Measurements from ENCODE around the gene SS18.

Gene SS18

DNA sequence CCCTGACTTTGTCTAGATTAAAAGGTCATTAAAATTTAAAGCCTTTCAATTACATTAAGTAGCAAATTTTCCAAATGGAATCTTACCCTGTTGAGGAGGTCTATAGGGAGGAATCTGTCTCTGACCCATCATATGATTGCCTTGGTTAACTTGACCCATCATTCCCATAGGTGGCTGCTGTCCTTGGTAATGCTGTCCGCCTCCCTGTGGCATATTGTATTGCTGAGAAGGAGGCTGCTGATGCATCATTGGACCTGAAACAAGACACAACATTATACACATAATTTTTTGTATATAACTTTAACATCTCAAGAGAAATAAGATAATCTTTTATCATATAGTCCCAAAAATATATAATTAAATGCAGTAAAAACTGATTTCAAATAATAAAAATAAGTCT is 51.2 kb downstream of the SS18 start:
- TF ChIP-seq, protein P1, sequence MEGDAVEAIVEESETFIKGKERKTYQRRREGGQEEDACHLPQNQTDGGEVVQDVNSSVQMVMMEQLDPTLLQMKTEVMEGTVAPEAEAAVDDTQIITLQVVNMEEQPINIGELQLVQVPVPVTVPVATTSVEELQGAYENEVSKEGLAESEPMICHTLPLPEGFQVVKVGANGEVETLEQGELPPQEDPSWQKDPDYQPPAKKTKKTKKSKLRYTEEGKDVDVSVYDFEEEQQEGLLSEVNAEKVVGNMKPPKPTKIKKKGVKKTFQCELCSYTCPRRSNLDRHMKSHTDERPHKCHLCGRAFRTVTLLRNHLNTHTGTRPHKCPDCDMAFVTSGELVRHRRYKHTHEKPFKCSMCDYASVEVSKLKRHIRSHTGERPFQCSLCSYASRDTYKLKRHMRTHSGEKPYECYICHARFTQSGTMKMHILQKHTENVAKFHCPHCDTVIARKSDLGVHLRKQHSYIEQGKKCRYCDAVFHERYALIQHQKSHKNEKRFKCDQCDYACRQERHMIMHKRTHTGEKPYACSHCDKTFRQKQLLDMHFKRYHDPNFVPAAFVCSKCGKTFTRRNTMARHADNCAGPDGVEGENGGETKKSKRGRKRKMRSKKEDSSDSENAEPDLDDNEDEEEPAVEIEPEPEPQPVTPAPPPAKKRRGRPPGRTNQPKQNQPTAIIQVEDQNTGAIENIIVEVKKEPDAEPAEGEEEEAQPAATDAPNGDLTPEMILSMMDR (conservative IDR thresholded peaks at IDR 0.05; ENCODE audit: low read depth) = no peak
- no peak overlapping the region for H3K27ac ChIP-seq
- POLR2A ChIA-PET (ENCODE audit: low non-redundant PET) = no interaction called here
- CTCF ChIA-PET = no interaction called here
- DNase-seq (ENCODE audit: low spot score) = no peak

DNA sequence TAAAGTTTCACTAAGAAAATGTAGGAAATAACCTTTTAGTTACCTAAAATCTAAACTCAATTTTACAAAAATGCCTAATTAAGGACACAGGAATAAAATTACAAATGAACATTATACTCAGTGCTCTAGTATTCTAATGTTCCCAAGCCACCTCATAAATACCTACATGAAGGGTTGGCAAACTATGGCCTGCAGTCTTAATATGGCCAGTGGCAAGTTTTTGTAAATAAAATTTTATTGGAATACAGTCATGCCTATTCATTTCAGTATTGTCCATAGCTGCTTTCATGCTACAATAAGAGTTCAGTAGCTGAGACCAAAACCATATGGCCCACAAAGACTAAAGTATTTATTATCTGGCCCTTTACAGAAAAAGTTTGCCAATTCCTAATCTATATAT is 53.8 kb downstream of the SS18 start:
- TF ChIP-seq, protein P1 (conservative IDR thresholded peaks at IDR 0.05; ENCODE audit: low read depth) = no peak
- H3K27ac ChIP-seq = no peak overlapping the region
- DNase-seq (ENCODE audit: low spot score) = no peak
- ChIA-PET CTCF (no interaction called here), POLR2A (ENCODE audit: low non-redundant PET) (no interaction called here)

DNA sequence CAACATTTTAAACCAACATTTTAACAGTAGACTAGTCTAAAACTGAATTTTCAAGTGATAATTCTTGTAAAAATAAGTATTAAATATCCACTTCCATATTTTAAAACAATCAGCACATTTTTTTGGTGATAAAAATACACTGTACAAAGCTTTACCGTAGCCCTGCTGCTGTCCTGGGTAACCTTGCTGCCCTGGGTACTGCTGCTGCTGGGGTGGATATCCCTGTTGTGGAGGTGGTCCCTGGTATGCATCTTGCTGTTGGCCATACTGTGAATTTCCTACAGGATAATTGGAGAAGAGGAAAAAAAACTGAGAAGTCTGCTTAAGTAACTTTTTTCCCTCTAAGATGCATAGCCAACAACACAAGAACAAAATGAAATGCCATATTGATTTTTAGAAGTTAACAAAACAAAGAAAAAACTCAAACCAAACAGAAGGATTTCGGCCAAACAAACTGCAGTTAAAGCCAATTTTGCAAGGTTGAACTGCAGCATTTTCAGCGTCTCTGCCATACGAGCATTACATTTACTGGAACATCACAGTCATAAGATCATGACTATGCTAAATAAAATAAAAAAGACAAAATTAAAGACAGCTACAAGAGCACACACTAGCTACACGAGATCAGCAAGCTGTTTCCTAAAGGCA is 55.4 kb downstream of the SS18 start:
- TF ChIP-seq, protein P1 (conservative IDR thresholded peaks at IDR 0.05; ENCODE audit: low read depth) = no peak
- ChIA-PET POLR2A (ENCODE audit: low non-redundant PET) (interaction anchor here (0.6 kb wide), 1 partner anchor 12 kb away, joined by 4 read pairs; no protein-coding TSS in a partner anchor), CTCF (no interaction called here)
- DNase-seq (ENCODE audit: low spot score) = no peak
- no peak overlapping the region for H3K27ac ChIP-seq

GRCh38 chr18:26022585-26022984 is 67.8 kb downstream of the SS18 start:
- DNase-seq (ENCODE audit: low spot score) = no peak
- TF ChIP-seq, protein P1 (conservative IDR thresholded peaks at IDR 0.05; ENCODE audit: low read depth) = no peak
- ChIA-PET POLR2A (ENCODE audit: low non-redundant PET) (interaction anchor here (0.6 kb wide), 1 partner anchor 12 kb away, joined by 4 read pairs; no protein-coding TSS in a partner anchor), CTCF (no interaction called here)
- no peak overlapping the region for H3K27ac ChIP-seq

GRCh38 chr18:26021061-26021754 is 69.2 kb downstream of the SS18 start:
- TF ChIP-seq, protein P1 (conservative IDR thresholded peaks at IDR 0.05; ENCODE audit: low read depth) = no peak
- ChIA-PET POLR2A (ENCODE audit: low non-redundant PET) (no interaction called here), CTCF (no interaction called here)
- no peak for DNase-seq (ENCODE audit: low spot score)
- H3K27ac ChIP-seq = no peak overlapping the region

DNA sequence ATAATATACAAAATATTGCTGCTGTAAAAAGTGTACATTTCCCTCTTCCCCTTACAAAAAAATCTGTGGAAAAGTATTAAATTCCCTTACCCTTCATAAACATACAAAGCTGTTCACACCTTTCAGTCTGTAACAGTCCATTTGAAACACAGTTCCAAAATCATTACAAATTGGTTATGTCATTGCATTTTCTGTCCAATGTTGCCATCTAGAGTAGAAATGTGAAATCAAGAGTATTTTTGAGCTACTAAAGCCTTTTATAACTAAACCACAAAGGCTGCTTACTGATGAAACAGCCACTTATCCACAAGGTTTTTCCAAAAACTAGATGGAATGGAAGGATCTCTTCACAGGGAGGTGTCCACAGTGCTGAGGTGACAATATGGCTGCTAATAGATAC is 72.5 kb downstream of the SS18 start:
- H3K27ac ChIP-seq = no peak overlapping the region
- TF ChIP-seq, protein P1 (conservative IDR thresholded peaks at IDR 0.05; ENCODE audit: low read depth) = no peak
- DNase-seq (ENCODE audit: low spot score) = no peak
- ChIA-PET POLR2A (ENCODE audit: low non-redundant PET) (no interaction called here), CTCF (no interaction called here)
